Astrocyte (in vitro differentiated cells and primary cell): ENCODE results near the gene TMEM258.

Source experiments
- EZH2 ChIP-seq: IDR thresholded peaks from 2 replicates; pipeline ENCODE4 v1.6.1; 2012; ENCODE audit warnings: mild to moderate bottlenecking, low read length, inconsistent platforms; ENCODE audit not compliant: insufficient read depth
- TF ChIP-seq, protein P1 (sequence below): IDR thresholded peaks from 2 replicates; pipeline ENCODE4 v1.5.1; 2011; ENCODE audit warnings: low read depth, mild to moderate bottlenecking, inconsistent platforms, low read length, moderate library complexity; ENCODE audit not compliant: insufficient read depth

DNA sequence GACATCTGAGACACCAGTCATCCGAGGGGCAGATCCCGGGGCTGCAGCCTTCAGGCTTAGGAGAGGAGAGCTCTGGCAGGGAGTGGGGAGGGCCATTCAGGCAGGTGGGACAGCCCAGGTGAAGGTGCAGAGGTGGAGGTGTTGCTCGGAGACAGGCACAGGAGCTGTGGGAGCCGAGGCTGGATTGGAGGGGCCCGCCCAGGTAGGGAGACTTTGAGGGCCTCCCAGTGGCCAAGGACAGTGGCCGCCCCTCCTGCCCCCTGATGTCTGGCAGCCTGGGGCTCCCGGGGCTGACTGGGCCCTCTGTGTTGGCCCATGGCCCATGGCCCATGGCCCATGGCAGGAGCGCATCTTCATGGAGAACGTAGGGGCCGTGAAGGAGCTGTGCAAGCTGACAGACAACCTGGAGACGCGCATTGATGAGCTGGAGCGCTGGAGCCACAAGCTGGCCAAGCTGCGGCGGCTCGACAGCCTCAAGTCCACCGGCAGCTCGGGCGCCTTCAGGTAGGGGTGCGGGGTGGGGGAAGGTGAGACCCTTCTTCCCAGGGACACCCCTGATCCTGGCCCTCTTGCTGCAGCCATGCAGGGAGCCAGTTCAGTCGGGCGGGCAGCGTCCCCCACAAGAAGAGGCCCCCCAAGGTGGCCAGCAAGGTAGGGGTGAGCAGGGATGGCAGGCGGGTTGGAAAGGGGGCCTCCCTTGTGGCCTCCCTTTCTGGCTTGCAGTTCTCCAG, 13.3 kb downstream of the TMEM258 start:
- TF ChIP-seq, protein P1, sequence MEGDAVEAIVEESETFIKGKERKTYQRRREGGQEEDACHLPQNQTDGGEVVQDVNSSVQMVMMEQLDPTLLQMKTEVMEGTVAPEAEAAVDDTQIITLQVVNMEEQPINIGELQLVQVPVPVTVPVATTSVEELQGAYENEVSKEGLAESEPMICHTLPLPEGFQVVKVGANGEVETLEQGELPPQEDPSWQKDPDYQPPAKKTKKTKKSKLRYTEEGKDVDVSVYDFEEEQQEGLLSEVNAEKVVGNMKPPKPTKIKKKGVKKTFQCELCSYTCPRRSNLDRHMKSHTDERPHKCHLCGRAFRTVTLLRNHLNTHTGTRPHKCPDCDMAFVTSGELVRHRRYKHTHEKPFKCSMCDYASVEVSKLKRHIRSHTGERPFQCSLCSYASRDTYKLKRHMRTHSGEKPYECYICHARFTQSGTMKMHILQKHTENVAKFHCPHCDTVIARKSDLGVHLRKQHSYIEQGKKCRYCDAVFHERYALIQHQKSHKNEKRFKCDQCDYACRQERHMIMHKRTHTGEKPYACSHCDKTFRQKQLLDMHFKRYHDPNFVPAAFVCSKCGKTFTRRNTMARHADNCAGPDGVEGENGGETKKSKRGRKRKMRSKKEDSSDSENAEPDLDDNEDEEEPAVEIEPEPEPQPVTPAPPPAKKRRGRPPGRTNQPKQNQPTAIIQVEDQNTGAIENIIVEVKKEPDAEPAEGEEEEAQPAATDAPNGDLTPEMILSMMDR: no peak
- no peak for TF ChIP-seq EZH2
